MCF 10A (cell line): ENCODE results near the gene LRBA. TPM values are rescaled to one million over a fixed set of nuclear protein-coding genes. Genes with fewer than 3 reads are reported as not detected.
A peak's percentile ranks its signal among the peaks of the same experiment; 100 is the strongest.

Source experiments
- BruUV-seq: library from RNA; stranded (reverse); fragments of 400-500 nt; replicated peaks from 2 replicates; lab custom pipeline; 2021; lab: Mats Ljungman, UMichigan
- CTCF ChIA-PET: fragments of 300-600 bp; sonication (Branson Sonifier 250); formaldehyde crosslinking; extraction: SDS; loops from one replicate; lab custom pipeline; 2021; ENCODE audit warnings: antibody characterized with exemption, inconsistent platforms; lab: Yijun Ruan, JAX
- POLR2A ChIA-PET: fragments of 300-600, 350-650 bp; sonication (Branson Sonifier 250); formaldehyde crosslinking; extraction: SDS; loops from one replicate; lab custom pipeline; 2020; ENCODE audit warnings: antibody characterized with exemption, inconsistent platforms; lab: Yijun Ruan, JAX
- DNase-seq: peaks from one replicate; pipeline ENCODE4 v3.0.0-alpha.2; 2018; ENCODE audit not compliant: unreplicated experiment
- H3K27ac Mint-ChIP-seq: one replicate; pipeline ENCODE4 v1.8.0; 2022; ENCODE audit warnings: mild to moderate bottlenecking, low read depth, mixed read lengths; ENCODE audit not compliant: unreplicated experiment
- H3K27me3 Mint-ChIP-seq: one replicate; pipeline ENCODE4 v1.8.0; 2022; ENCODE audit warnings: mixed read lengths; ENCODE audit not compliant: insufficient read depth, unreplicated experiment
- H3K36me3 Mint-ChIP-seq: one replicate; pipeline ENCODE4 v1.8.0; 2022; ENCODE audit warnings: mild to moderate bottlenecking, moderate library complexity, mixed read lengths; ENCODE audit not compliant: insufficient read depth, unreplicated experiment
- H3K4me1 Mint-ChIP-seq: one replicate; pipeline ENCODE4 v1.8.0; 2022; ENCODE audit warnings: mixed read lengths; ENCODE audit not compliant: insufficient read depth, unreplicated experiment
- H3K4me3 Mint-ChIP-seq: one replicate; pipeline ENCODE4 v1.8.0; 2022; ENCODE audit warnings: mild to moderate bottlenecking, moderate library complexity, mixed read lengths; ENCODE audit not compliant: unreplicated experiment
- H3K9me3 Mint-ChIP-seq: one replicate; pipeline ENCODE4 v1.8.0; 2022; ENCODE audit warnings: mixed read lengths; ENCODE audit not compliant: unreplicated experiment
- intact Hi-C: fragments of 100-400 bp; cut with micrococcal nuclease; formaldehyde crosslinking; loops from 2 replicates; pipeline ENCODE4 v1.14.1; 2022
- total RNA-seq: library from RNA; stranded (reverse); gene quantifications from 2 replicates; pipeline ENCODE4 v1.2.3, GENCODE V29; 2022
- TF ChIP-seq, protein P1 (sequence below): fragments of 200-600 bp; IDR thresholded peaks from one replicate; pipeline ENCODE4 v1.8.0; 2022; ENCODE audit warnings: antibody characterized with exemption, mild to moderate bottlenecking; ENCODE audit not compliant: unreplicated experiment

The LRBA gene
- total RNA-seq, 1 experiment from 2014 or later: 64.5 TPM

- POLR2A ChIA-PET: interaction anchor here (1.6 kb wide), 1 partner anchor 25 kb away, joined by 3 read pairs; no protein-coding TSS in a partner anchor
- H3K27me3 Mint-ChIP-seq: no peaks in the 10 kb centered on the region
- H3K9me3 Mint-ChIP-seq: no peaks in the 10 kb centered on the region
- H3K4me3 Mint-ChIP-seq: no peak overlapping the region
- CTCF ChIA-PET: interaction anchor here (0.6 to 4.8 kb wide), 4 partner anchors 15 to 830 kb away, joined by 3 to 28 read pairs (median 4); no protein-coding TSS in a partner anchor
- BruUV-seq: no TSS peak
- H3K4me1 Mint-ChIP-seq: peaks cover 19% of the 10 kb centered on the region
- TF ChIP-seq, protein P1, sequence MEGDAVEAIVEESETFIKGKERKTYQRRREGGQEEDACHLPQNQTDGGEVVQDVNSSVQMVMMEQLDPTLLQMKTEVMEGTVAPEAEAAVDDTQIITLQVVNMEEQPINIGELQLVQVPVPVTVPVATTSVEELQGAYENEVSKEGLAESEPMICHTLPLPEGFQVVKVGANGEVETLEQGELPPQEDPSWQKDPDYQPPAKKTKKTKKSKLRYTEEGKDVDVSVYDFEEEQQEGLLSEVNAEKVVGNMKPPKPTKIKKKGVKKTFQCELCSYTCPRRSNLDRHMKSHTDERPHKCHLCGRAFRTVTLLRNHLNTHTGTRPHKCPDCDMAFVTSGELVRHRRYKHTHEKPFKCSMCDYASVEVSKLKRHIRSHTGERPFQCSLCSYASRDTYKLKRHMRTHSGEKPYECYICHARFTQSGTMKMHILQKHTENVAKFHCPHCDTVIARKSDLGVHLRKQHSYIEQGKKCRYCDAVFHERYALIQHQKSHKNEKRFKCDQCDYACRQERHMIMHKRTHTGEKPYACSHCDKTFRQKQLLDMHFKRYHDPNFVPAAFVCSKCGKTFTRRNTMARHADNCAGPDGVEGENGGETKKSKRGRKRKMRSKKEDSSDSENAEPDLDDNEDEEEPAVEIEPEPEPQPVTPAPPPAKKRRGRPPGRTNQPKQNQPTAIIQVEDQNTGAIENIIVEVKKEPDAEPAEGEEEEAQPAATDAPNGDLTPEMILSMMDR: no peak
- H3K36me3 Mint-ChIP-seq: peaks cover 7% of the 10 kb centered on the region
- H3K27ac Mint-ChIP-seq: no peak overlapping the region
- peak; percentile 49 for DNase-seq
- intact Hi-C loops: no loop called here
Observed at GRCh38 chr4:150258569-150258968, 756.5 kb downstream of the LRBA start.

GRCh38 chr4:150256841-150257730, 758.0 kb downstream of the LRBA start:
- ChIA-PET POLR2A (interaction anchor here (1.0 to 1.6 kb wide), 2 partner anchors 27 to 45 kb away, joined by 3 to 4 read pairs; no protein-coding TSS in a partner anchor), CTCF (interaction anchor here (0.6 to 4.8 kb wide), 6 partner anchors 10 to 612 kb away, joined by 3 to 28 read pairs (median 3); no protein-coding TSS in a partner anchor)
- Mint-ChIP-seq H3K27me3 (no peaks in the 10 kb centered on the region), H3K4me3 (no peak overlapping the region), H3K4me1 (peaks cover 19% of the 10 kb centered on the region), H3K36me3 (peaks cover 7% of the 10 kb centered on the region), H3K27ac (no peak overlapping the region), H3K9me3 (no peaks in the 10 kb centered on the region)
- intact Hi-C loops: no loop called here
- no TSS peak for BruUV-seq
- TF ChIP-seq, protein P1: no peak
- DNase-seq: peak; percentile 36

DNA sequence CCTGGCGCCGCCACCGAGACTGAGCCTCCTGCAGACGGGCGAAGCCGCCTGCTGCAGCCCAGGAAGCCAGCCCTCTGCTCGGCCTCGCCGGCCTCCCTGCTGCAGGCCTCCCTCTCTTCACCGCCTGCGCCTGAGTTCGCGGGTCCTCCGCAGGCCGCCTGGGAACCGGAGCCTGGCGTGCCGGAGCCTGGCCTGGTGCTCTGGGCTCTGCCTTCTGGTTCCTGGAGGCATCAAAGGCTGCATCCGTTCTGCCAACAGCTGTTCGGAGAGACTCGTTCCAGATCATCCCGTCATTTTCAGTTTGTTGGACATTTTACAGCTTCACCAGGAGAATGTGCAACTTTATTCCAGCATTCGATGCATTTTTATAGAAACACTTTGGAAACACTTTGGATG, 758.9 kb downstream of the LRBA start:
- TF ChIP-seq, protein P1: no peak
- Mint-ChIP-seq H3K9me3 (no peaks in the 10 kb centered on the region), H3K36me3 (peaks cover 7% of the 10 kb centered on the region), H3K27me3 (no peaks in the 10 kb centered on the region), H3K4me3 (no peak overlapping the region), H3K4me1 (peaks cover 19% of the 10 kb centered on the region), H3K27ac (no peak overlapping the region)
- no peak for DNase-seq
- ChIA-PET POLR2A (interaction anchor here (1.0 kb wide), 1 partner anchor 45 kb away, joined by 4 read pairs; no protein-coding TSS in a partner anchor), CTCF (interaction anchor here (0.6 to 4.8 kb wide), 2 partner anchors 12 to 159 kb away, joined by 3 to 28 read pairs; no protein-coding TSS in a partner anchor)
- intact Hi-C loops: no loop called here
- BruUV-seq: no TSS peak

DNA sequence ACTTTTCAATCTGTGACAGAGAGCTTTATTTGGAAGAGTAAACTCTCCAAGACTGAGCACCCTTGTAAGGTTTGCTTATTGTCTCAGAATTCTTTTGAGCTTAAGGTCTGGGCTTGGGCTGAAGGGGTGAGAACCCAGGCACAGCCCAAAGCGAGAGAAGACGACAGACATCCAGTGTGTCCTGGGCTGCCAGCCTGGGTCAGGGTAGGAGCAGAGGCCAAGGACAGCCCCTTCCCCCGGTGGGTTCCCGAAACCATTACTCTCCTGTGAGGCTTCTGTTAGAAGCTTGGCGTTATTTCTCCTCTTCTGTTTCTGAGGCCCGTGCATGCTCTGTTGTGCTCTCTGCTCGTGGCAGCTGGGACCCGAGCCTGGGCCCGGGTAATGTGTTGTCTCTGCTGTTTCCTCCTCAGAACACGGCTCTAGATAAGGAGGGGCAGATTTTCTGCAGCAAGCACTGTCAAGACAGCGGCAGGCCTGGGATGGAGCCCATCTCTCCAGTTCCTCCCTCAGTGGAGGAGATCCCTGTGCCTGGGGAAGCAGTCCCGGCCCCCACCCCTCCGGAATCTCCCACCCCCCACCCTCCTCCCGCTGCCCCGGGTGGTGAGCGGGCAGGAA, 759.4 kb downstream of the LRBA start:
- Mint-ChIP-seq H3K9me3 (no peaks in the 10 kb centered on the region), H3K27me3 (no peaks in the 10 kb centered on the region), H3K27ac (no peak overlapping the region), H3K4me3 (no peak overlapping the region), H3K36me3 (peaks cover 7% of the 10 kb centered on the region), H3K4me1 (peaks cover 19% of the 10 kb centered on the region)
- TF ChIP-seq, protein P1: no peak
- DNase-seq: no peak
- no TSS peak for BruUV-seq
- intact Hi-C loops: no loop called here
- POLR2A ChIA-PET: no interaction called here
- CTCF ChIA-PET: interaction anchor here (1.2 to 4.8 kb wide), 3 partner anchors 12 to 246 kb away, joined by 3 to 28 read pairs (median 10); no protein-coding TSS in a partner anchor
